ENCODE measurements around the gene TMEM120B.
A peak's percentile ranks its signal among the peaks of the same experiment; 100 is the strongest.
"Not testable (repeated sequence)": the region's sequence is repeated elsewhere in the genome, so short reads cannot be mapped to it uniquely, and the experiment has no call there.

The TMEM120B gene

GRCh38 chr12:121712190-121712460 is 427 bp upstream of the TMEM120B start:
- peak overlapping the region; percentile 86 for H3K27ac ChIP-seq
- TF ChIP-seq CTCF (conservative IDR thresholded peaks at IDR 0.05) (no peak), ZFX (IDR thresholded peaks at IDR 0.05) (no peak)

GRCh38 chr12:121713257-121713777 is 765 bp downstream of the TMEM120B start:
- TF ChIP-seq ZFX (IDR thresholded peaks at IDR 0.05) = no peak
- TF ChIP-seq CTCF (conservative IDR thresholded peaks at IDR 0.05) = no peak
- peak overlapping the region; percentile 86 for H3K27ac ChIP-seq

GRCh38 chr12:121713793-121714192 is 1.2 kb downstream of the TMEM120B start:
- H3K27ac ChIP-seq = peak overlapping the region; percentile 86
- TF ChIP-seq CTCF (conservative IDR thresholded peaks at IDR 0.05) = no peak
- TF ChIP-seq ZFX (IDR thresholded peaks at IDR 0.05) = no peak

- H3K27ac ChIP-seq = not testable (repeated sequence)
These were observed 2.5 kb downstream of the TMEM120B start for GRCh38 chr12:121715055-121715454.

- no peak for TF ChIP-seq CTCF (conservative IDR thresholded peaks at IDR 0.05)
- TF ChIP-seq ZFX (IDR thresholded peaks at IDR 0.05) = no peak
- H3K27ac ChIP-seq = no peak overlapping the region
These were observed 3.4 kb downstream of the TMEM120B start for GRCh38 chr12:121715862-121716435.

GRCh38 chr12:121717041-121717699 is 4.6 kb downstream of the TMEM120B start:
- TF ChIP-seq CTCF (conservative IDR thresholded peaks at IDR 0.05) (no peak), ZFX (IDR thresholded peaks at IDR 0.05) (no peak)
- peak overlapping the region; percentile 54 for H3K27ac ChIP-seq

- no peak for TF ChIP-seq CTCF (conservative IDR thresholded peaks at IDR 0.05)
- TF ChIP-seq ZFX (IDR thresholded peaks at IDR 0.05) = no peak
- H3K27ac ChIP-seq = no peak overlapping the region
These were observed 6.2 kb downstream of the TMEM120B start for GRCh38 chr12:121718653-121719239.
